B cell (primary cell): ENCODE results near the gene C1orf56. TPM values are rescaled to one million over a fixed set of nuclear protein-coding genes. Genes with fewer than 3 reads are reported as not detected.

Experiments
- ATAC-seq: fragments of 200-7000 bp; cut with Tn5 transposase; one replicate; pipeline ENCODE4 v1.10.0; 2021; ENCODE audit warnings: low read depth, mild to moderate bottlenecking, moderate number of reproducible peaks, moderate library complexity
- CTCF ChIA-PET: fragments of 350-600 bp; sonication (Branson Sonifier 250); formaldehyde crosslinking; loops from one replicate; lab custom pipeline; 2021; ENCODE audit warnings: antibody characterized with exemption, inconsistent platforms; lab: Charles Lee
- POLR2A ChIA-PET: fragments of 350-600 bp; sonication (Branson Sonifier 250); formaldehyde crosslinking; loops from one replicate; lab custom pipeline; 2021; ENCODE audit warnings: antibody characterized with exemption; lab: Charles Lee
- DNase-seq: peaks from one replicate; pipeline ENCODE4 v3.0.0; 2013
- H2AFZ ChIP-seq: 2 replicates; pipeline ENCODE4 v1.6.1; 2012; ENCODE audit warnings: mild to moderate bottlenecking, low read depth, low read length; ENCODE audit not compliant: insufficient read depth, poor library complexity, severe bottlenecking
- H3K27ac ChIP-seq, 2 donors: 1 replicate in 1 of 2; 2 replicates in 1 of 2; pipeline ENCODE4 v1.5.1; 2012 to 2013; ENCODE audit warnings: low read length in 2 of 2, mild to moderate bottlenecking in 2 of 2, moderate library complexity in 1 of 2
- H3K27me3 ChIP-seq, 4 experiments: fragments of 200-600 bp in 1 of 4; sonication (generic) in 1 of 4; replicated peaks in 1 of 4; 1 replicate in 2 of 4; 2 replicates in 2 of 4; pipeline versions ENCODE4 v1.6.1 to v1.7.0; 2013 to 2016; ENCODE audit warnings: low read length in 3 of 4, mild to moderate bottlenecking in 2 of 4, mixed read lengths in 1 of 4, moderate library complexity in 1 of 4; ENCODE audit not compliant: insufficient read depth in 4 of 4, control insufficient read depth in 3 of 4; ENCODE audit errors: control extremely low read depth in 1 of 4
- H3K36me3 ChIP-seq, 2 experiments: replicated peaks in 1 of 2; 1 replicate in 1 of 2; 2 replicates in 1 of 2; pipeline versions ENCODE4 v1.6.1 to v1.7.1; 2013; ENCODE audit warnings: low read length in 1 of 2; ENCODE audit not compliant: insufficient read depth in 2 of 2, control insufficient read depth in 1 of 2; ENCODE audit errors: control extremely low read depth in 1 of 2, extremely low read depth in 1 of 2
- H3K4me1 ChIP-seq, 2 donors: fragments of 200-600 bp in 1 of 2; sonication (generic) in 1 of 2; 1 replicate in 1 of 2; 2 replicates in 1 of 2; pipeline versions ENCODE4 v1.5.1 to v1.6.1; 2013 to 2017; ENCODE audit warnings: low read length in 2 of 2; ENCODE audit not compliant: control insufficient read depth in 2 of 2, insufficient read depth in 2 of 2
- H3K4me2 ChIP-seq: replicated peaks from 2 replicates; pipeline ENCODE3; 2012; ENCODE audit warnings: mild to moderate bottlenecking, low read depth, low read length; ENCODE audit not compliant: poor library complexity, severe bottlenecking
- H3K4me3 ChIP-seq, 5 experiments: fragments of 200-600 bp in 1 of 5; sonication (generic) in 1 of 5; 1 replicate in 3 of 5; 2 replicates in 2 of 5; pipeline versions ENCODE4 v1.5.1 to v1.7.0; 2011 to 2016; ENCODE audit warnings: low read length in 4 of 5, mild to moderate bottlenecking in 4 of 5, low read depth in 2 of 5, control low read depth in 1 of 5, moderate library complexity in 1 of 5; ENCODE audit not compliant: insufficient read depth in 1 of 5; ENCODE audit errors: control extremely low read depth in 1 of 5, extremely low read depth in 1 of 5
- H3K79me2 ChIP-seq: fragments of 200-600 bp; sonication (generic); one replicate; pipeline ENCODE4 v1.6.0; 2016; ENCODE audit warnings: low read length; ENCODE audit not compliant: control insufficient read depth, insufficient read depth
- H3K9ac ChIP-seq: fragments of 200-600 bp; sonication (generic); 2 replicates; pipeline ENCODE4 v1.6.1; 2017; ENCODE audit warnings: mild to moderate bottlenecking, low read length, moderate library complexity
- H3K9me3 ChIP-seq, 3 donors: one replicate each; pipeline versions ENCODE4 v1.6.1 to v1.7.1; 2013; ENCODE audit warnings: low read length in 2 of 3; ENCODE audit not compliant: control insufficient read depth in 2 of 3, insufficient read depth in 1 of 3; ENCODE audit errors: control extremely low read depth in 1 of 3
- H4K20me1 ChIP-seq: 2 replicates; pipeline ENCODE4 v1.6.0; 2012; ENCODE audit warnings: mild to moderate bottlenecking, low read length; ENCODE audit not compliant: insufficient read depth, control insufficient read depth, poor library complexity, severe bottlenecking
- H3K27ac Mint-ChIP-seq: one replicate; pipeline ENCODE4 v1.8.0; 2021; ENCODE audit warnings: mixed read lengths
- H3K27me3 Mint-ChIP-seq: one replicate; pipeline ENCODE4 v1.8.0; 2021; ENCODE audit warnings: mixed read lengths
- H3K4me1 Mint-ChIP-seq: one replicate; pipeline ENCODE4 v1.8.0; 2021; ENCODE audit warnings: mixed read lengths
- H3K4me3 Mint-ChIP-seq: one replicate; pipeline ENCODE4 v1.8.0; 2021; ENCODE audit warnings: mixed read lengths
- H3K9me3 Mint-ChIP-seq: one replicate; pipeline ENCODE4 v1.8.0; 2022; ENCODE audit warnings: mixed read lengths; ENCODE audit not compliant: insufficient read depth
- EZH2 ChIP-seq: IDR thresholded peaks from 2 replicates; pipeline ENCODE4 v1.6.1; 2012; ENCODE audit warnings: borderline replicate concordance, low read depth, mild to moderate bottlenecking, moderate library complexity, low read length; ENCODE audit not compliant: insufficient read depth, poor library complexity, severe bottlenecking
- WGBS: methylation state at CpG from one replicate; pipeline ENCODE4 v1.1.5; 2013; ENCODE audit warnings: missing lambda C conversion rate; ENCODE audit not compliant: insufficient coverage; 5-methylcytosine and 5-hydroxymethylcytosine counted together
- intact Hi-C: fragments of 100-400 bp; cut with micrococcal nuclease; formaldehyde crosslinking; loops from one replicate; pipeline ENCODE4 v1.10.0; 2022
- polyA plus RNA-seq: library from polyadenylated mRNA; depleted of rRNA; stranded (reverse); fragments of >200 nt; gene quantifications from 2 replicates; pipeline ENCODE4 v1.2.3, GENCODE V29; 2012
- total RNA-seq, 2 donors: library from RNA; stranded (reverse); fragments of 120-200 nt in 1 of 2; gene quantifications; 1 replicate in 1 of 2; 2 replicates in 1 of 2; pipeline versions ENCODE4 v1.2.3 to v1.2.4, GENCODE V29; 2013 to 2022
- TF ChIP-seq, protein P1 (sequence below): fragments of 200-600 bp; IDR thresholded peaks from one replicate; pipeline ENCODE4 v1.8.0; 2022; ENCODE audit warnings: antibody characterized with exemption, mild to moderate bottlenecking

C1orf56 gene
- total and polyA plus RNA-seq, 2 donors (not counting 1 experiment from before 2014, with no cell fraction given), result 2.4 to 4.5 TPM

DNA sequence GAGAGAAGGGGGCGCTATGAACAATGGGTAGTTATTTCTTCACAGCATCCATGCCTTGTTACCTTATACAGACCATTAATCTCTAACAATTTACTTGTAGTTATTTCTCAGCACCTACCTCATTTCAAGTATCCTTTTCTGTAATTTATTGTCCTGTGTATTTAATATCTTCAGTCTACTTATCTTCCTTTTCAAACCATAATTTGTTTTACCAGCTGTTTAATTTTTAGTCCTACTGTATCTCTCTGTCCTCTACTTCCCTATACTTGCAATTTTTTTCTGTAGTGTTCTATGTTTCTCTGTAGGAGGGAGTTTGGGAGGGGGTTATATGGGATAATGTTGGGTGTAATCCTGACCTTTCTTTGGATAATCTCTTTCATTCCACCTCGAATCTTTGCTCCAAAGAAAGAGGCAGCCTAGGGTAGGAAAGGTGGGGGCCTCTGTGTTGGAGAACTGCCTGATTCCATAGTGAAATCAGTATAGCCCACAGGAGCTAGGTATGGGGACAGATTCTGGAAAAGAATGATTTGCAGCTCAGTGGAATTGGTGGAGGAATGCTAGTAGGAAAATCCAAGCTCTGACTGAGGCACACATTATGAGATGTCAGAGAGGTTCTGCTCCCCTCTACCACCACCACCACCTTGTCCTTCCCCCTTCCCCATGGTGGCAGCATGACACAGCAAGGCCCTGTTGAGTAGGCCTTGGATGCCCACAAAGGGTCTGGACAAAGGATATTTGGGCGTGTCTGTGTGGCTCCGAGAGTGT is 13.3 kb downstream of the C1orf56 start:
- peak overlapping the region; percentile 99 for H3K4me3 Mint-ChIP-seq
- Histone ChIP-seq H3K36me3 (peaks cover 0 to 10% of the 10 kb centered on the region in 2 experiments), H2AFZ (peak overlapping the region; percentile 90), H3K4me1 (peaks cover 27 to 31% of the 10 kb centered on the region in 2 donors), H3K9ac (peak overlapping the region; percentile 91), H4K20me1 (peaks cover 9% of the 10 kb centered on the region), H3K4me2 (peak overlapping the region; percentile 97), H3K79me2 (peaks cover 50% of the 10 kb centered on the region), H3K27me3 (no peaks in the 10 kb centered on the region), H3K9me3 (no peaks in the 10 kb centered on the region), H3K27ac (peak overlapping the region in 1 of 2 donors; percentile 95), H3K4me3 (peak overlapping the region; percentile 87 to 99 (median 97))
- intact Hi-C loops, result no loop called here
- WGBS, result no CpG with 5 or more reads among the region's 4 CpGs
- H3K27ac Mint-ChIP-seq, result peak overlapping the region; percentile 94
- ChIA-PET POLR2A (interaction anchor here (0.6 to 4.5 kb wide), 4 partner anchors 10 to 52 kb away, joined by 3 to 36 read pairs (median 4); partner anchors contain the start of gene GABPB2), CTCF (interaction anchor here (0.8 to 9.2 kb wide), 7 partner anchors 12 to 96 kb away, joined by 3 to 82 read pairs (median 3); partner anchors contain the start of genes C1orf56, CERS2, GABPB2 and TNFAIP8L2)
- DNase-seq, result no peak
- no peak for TF ChIP-seq EZH2
- TF ChIP-seq, protein P1, sequence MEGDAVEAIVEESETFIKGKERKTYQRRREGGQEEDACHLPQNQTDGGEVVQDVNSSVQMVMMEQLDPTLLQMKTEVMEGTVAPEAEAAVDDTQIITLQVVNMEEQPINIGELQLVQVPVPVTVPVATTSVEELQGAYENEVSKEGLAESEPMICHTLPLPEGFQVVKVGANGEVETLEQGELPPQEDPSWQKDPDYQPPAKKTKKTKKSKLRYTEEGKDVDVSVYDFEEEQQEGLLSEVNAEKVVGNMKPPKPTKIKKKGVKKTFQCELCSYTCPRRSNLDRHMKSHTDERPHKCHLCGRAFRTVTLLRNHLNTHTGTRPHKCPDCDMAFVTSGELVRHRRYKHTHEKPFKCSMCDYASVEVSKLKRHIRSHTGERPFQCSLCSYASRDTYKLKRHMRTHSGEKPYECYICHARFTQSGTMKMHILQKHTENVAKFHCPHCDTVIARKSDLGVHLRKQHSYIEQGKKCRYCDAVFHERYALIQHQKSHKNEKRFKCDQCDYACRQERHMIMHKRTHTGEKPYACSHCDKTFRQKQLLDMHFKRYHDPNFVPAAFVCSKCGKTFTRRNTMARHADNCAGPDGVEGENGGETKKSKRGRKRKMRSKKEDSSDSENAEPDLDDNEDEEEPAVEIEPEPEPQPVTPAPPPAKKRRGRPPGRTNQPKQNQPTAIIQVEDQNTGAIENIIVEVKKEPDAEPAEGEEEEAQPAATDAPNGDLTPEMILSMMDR, result no peak
- H3K27me3 Mint-ChIP-seq, result no peaks in the 10 kb centered on the region
- H3K4me1 Mint-ChIP-seq, result peaks cover 38% of the 10 kb centered on the region
- ATAC-seq, result no peak
- H3K9me3 Mint-ChIP-seq, result no peaks in the 10 kb centered on the region

DNA sequence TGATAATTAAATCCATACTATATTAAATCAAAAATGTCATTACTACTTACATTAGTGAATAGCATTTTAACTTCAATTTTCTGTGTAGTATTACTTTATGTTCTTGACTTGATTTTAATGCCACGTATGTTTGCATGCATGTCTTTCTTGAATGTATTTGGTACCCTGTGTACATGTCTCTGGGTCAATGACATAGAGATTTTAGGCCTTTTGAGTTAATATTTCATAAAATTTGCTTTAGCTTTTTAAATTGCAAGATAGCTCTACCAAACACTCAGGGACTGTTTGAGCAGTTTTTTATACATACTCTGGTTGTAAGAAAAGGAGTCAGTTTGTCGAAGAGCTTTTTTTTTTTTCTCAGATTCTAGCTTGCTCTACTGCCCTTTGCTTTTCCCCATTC is 14.2 kb downstream of the C1orf56 start:
- Histone ChIP-seq H2AFZ (no peak overlapping the region), H3K79me2 (peaks cover 42% of the 10 kb centered on the region), H3K4me1 (peaks cover 18 to 24% of the 10 kb centered on the region in 2 donors), H4K20me1 (peaks cover 6% of the 10 kb centered on the region), H3K4me3 (no peak overlapping the region), H3K9ac (no peak overlapping the region), H3K36me3 (peaks cover 0 to 3% of the 10 kb centered on the region in 2 experiments), H3K27ac (no peak overlapping the region), H3K9me3 (no peaks in the 10 kb centered on the region), H3K27me3 (no peaks in the 10 kb centered on the region), H3K4me2 (no peak overlapping the region)
- TF ChIP-seq, protein P1, result no peak
- TF ChIP-seq EZH2, result no peak
- intact Hi-C loops, result no loop called here
- Mint-ChIP-seq H3K9me3 (no peaks in the 10 kb centered on the region), H3K4me3 (no peak overlapping the region), H3K27ac (no peak overlapping the region), H3K27me3 (no peaks in the 10 kb centered on the region), H3K4me1 (peaks cover 29% of the 10 kb centered on the region)
- DNase-seq, result no peak
- ChIA-PET POLR2A (interaction anchor here (0.7 to 4.5 kb wide), 3 partner anchors 9 to 439 kb away, joined by 3 to 36 read pairs (median 5); partner anchors contain the start of gene GABPB2), CTCF (interaction anchor here (0.6 to 9.2 kb wide), 10 partner anchors 11 to 145 kb away, joined by 3 to 82 read pairs (median 4); partner anchors contain the start of genes C1orf56, CERS2 and GABPB2)
- no peak for ATAC-seq
- no CpG with 5 or more reads among the region's 2 CpGs for WGBS
